HG03565 (cell line): ENCODE data around the gene CYB5R3.
"Not testable (repeated sequence)": the region's sequence is repeated elsewhere in the genome, so short reads cannot be mapped to it uniquely, and the experiment has no call there.

Experiments used
- ATAC-seq: cut with Tn5 transposase; IDR thresholded peaks from one replicate; pipeline ENCODE4 v1.9.1; 2021; ENCODE audit warnings: mild to moderate bottlenecking, moderate library complexity; ENCODE audit not compliant: unreplicated experiment

Gene CYB5R3

GRCh38 chr22:42575996-42576574 is 73.1 kb downstream of the CYB5R3 start:
- ATAC-seq: not testable (repeated sequence)

GRCh38 chr22:42574468-42574867 is 74.7 kb downstream of the CYB5R3 start:
- ATAC-seq: not testable (repeated sequence)

- not testable (repeated sequence) for ATAC-seq
These were observed 75.1 kb downstream of the CYB5R3 start for GRCh38 chr22:42574046-42574445.

GRCh38 chr22:42571068-42571467 is 78.1 kb downstream of the CYB5R3 start:
- not testable (repeated sequence) for ATAC-seq

GRCh38 chr22:42570580-42570979 is 78.6 kb downstream of the CYB5R3 start:
- not testable (repeated sequence) for ATAC-seq

GRCh38 chr22:42567950-42568349 is 81.2 kb downstream of the CYB5R3 start:
- not testable (repeated sequence) for ATAC-seq
